ENCODE results near the gene C17orf114.
A peak's percentile ranks its signal among the peaks of the same experiment; 100 is the strongest.

The C17orf114 gene

DNA sequence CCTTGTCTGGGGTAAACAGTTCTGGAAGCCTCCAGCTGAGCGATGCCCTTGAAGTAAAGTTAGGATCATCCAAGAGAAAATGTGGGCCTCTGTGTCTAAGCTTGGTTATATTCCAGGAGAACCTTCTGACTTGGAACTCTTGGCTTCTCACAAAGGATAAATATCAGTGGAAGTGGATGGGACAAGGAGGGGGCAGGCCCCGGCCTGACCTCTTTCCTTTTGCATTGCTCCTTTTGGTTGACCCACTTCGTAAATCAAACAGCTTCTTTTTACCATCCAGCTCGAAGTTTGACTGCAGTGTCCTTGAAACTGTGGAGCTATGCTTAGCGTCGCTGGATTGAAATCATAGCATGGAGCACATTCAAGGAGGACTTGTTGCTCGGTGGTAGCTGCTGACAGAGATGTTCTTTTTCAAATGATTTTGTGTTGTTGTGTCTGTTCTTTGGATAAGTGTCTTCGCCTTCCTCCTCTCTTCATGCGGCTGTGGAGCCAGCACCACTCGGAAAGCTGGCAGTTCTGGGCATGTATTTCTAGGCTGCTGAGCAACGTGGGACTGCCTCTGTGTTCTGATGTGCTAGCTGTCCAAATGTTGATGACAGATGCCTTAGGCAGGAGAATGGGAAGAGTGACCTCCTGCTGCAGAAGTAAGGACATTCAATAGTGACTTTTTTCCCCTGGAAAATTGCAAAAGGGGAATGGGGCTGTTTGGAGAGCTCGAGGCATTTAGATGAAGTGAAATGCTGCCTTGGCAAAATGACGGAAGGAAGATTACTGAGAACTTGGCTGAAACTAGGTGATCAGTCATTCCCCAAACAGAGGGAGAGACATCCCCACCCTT, 35.6 kb upstream of the C17orf114 start:
- no peak for DNase-seq
- Histone ChIP-seq H3K27ac (no peak overlapping the region), H3K4me2 (no peak overlapping the region), H3K79me2 (ENCODE audit: low read depth) (peaks cover 88% of the 10 kb centered on the region), H3K4me3 (no peak overlapping the region), H3K27me3 (ENCODE audit: insufficient read depth, low read depth) (no peaks in the 10 kb centered on the region), H3K9me3 (ENCODE audit: insufficient read depth, low read depth) (no peaks in the 10 kb centered on the region), H4K20me1 (ENCODE audit: insufficient read depth) (peaks cover 22% of the 10 kb centered on the region; the same call in 1 of the 2 replicates), H3F3A (ENCODE audit: insufficient read depth, low read depth) (peaks cover 6% of the 10 kb centered on the region; the same call in 1 of the 2 replicates), H3K4me1 (replicated peaks; ENCODE audit: insufficient read depth) (peaks cover 23% of the 10 kb centered on the region), H3K9me2 (ENCODE audit: insufficient read depth) (no peaks in the 10 kb centered on the region), H3K36me3 (ENCODE audit: low read depth) (0 out of 2 replicates have a peak, but pooled peaks cover 17% of the 10 kb centered on the region), H2AFZ (no peak overlapping the region)
- BruUV-seq (replicated peaks), result no TSS peak
- intact Hi-C loops (cut with micrococcal nuclease; ENCODE audit: unreplicated experiment), result loop anchor here (10.0 kb wide), 1 partner anchor 107 kb away; the partner anchor contains the start of genes PFN1, RNF167 and SLC25A11
- POLR2A ChIA-PET (ENCODE audit: unreplicated experiment), result interaction anchor here (0.7 kb wide), 1 partner anchor 31 kb away, joined by 4 read pairs; no protein-coding TSS in a partner anchor
- TF ChIP-seq EZH2 (IDR thresholded peaks at IDR 0.05; ENCODE audit: low read depth), result no peak
- TF ChIP-seq, protein P1, sequence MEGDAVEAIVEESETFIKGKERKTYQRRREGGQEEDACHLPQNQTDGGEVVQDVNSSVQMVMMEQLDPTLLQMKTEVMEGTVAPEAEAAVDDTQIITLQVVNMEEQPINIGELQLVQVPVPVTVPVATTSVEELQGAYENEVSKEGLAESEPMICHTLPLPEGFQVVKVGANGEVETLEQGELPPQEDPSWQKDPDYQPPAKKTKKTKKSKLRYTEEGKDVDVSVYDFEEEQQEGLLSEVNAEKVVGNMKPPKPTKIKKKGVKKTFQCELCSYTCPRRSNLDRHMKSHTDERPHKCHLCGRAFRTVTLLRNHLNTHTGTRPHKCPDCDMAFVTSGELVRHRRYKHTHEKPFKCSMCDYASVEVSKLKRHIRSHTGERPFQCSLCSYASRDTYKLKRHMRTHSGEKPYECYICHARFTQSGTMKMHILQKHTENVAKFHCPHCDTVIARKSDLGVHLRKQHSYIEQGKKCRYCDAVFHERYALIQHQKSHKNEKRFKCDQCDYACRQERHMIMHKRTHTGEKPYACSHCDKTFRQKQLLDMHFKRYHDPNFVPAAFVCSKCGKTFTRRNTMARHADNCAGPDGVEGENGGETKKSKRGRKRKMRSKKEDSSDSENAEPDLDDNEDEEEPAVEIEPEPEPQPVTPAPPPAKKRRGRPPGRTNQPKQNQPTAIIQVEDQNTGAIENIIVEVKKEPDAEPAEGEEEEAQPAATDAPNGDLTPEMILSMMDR (conservative IDR thresholded peaks at IDR 0.05), result no peak
- CTCF ChIA-PET, result interaction anchor here (0.9 kb wide), 1 partner anchor 22 kb away, joined by 3 read pairs; no protein-coding TSS in a partner anchor

DNA sequence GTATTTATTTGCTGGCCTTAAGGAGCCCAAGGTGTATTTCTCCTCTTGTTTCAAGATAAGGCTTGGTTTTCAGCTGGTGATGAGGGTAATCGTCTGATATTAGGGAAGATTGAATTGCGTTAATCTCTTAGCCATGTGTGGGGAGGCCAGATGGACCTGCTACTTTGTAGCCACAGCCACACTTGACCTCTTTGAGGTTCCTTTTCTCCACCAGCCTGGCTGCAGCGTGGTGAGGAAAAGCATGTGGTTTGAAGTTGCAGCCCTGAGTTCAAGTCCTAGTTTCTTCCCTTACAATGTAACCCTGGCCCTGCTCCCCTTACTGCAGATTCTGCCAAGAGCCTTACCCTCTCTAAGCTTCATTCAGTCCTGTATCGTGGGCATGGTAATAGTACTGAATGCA, 34.1 kb upstream of the C17orf114 start:
- Histone ChIP-seq H3K36me3 (ENCODE audit: low read depth) (0 out of 2 replicates have a peak, but pooled peaks cover 17% of the 10 kb centered on the region), H3K4me3 (no peak overlapping the region), H2AFZ (no peak overlapping the region), H3K79me2 (ENCODE audit: low read depth) (peaks cover 76% of the 10 kb centered on the region), H3K27ac (no peak overlapping the region), H3K9me3 (ENCODE audit: insufficient read depth, low read depth) (no peaks in the 10 kb centered on the region), H3K9me2 (ENCODE audit: insufficient read depth) (no peaks in the 10 kb centered on the region), H3K27me3 (ENCODE audit: insufficient read depth, low read depth) (no peaks in the 10 kb centered on the region), H3F3A (ENCODE audit: insufficient read depth, low read depth) (peaks cover 3% of the 10 kb centered on the region; the same call in 1 of the 2 replicates), H4K20me1 (ENCODE audit: insufficient read depth) (peaks cover 22% of the 10 kb centered on the region; the same call in 1 of the 2 replicates), H3K4me2 (peak overlapping the region; percentile 85; the same call in 1 of the 2 replicates), H3K4me1 (replicated peaks; ENCODE audit: insufficient read depth) (peaks cover 23% of the 10 kb centered on the region)
- CTCF ChIA-PET, result no interaction called here
- no peak for TF ChIP-seq EZH2 (IDR thresholded peaks at IDR 0.05; ENCODE audit: low read depth)
- TF ChIP-seq, protein P1 (conservative IDR thresholded peaks at IDR 0.05), result no peak
- intact Hi-C loops (cut with micrococcal nuclease; ENCODE audit: unreplicated experiment), result loop anchor here (10.0 kb wide), 1 partner anchor 109 kb away; the partner anchor contains the start of genes PFN1, RNF167 and SLC25A11
- POLR2A ChIA-PET (ENCODE audit: unreplicated experiment), result interaction anchor here (0.6 kb wide), 1 partner anchor 14 kb away, joined by 3 read pairs; no protein-coding TSS in a partner anchor
- BruUV-seq (replicated peaks), result no TSS peak
- no peak for DNase-seq

DNA sequence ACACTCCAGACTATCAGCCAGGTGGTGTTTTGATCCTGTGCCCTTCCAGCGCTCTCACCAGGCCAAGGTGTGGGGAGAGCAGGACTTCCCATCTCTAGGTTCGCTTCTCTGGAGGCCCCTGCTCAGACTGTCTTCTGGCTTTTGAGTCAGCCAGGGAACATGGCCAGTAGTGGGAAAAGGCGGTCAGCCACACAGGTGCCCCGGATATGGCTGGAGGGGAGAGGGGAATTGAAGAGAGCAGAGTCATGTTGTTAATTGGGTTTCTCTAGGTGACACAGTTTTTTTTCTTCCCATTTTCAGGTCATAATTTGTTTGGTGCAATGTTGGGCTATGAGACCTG, 32.5 kb upstream of the C17orf114 start:
- Histone ChIP-seq H3K36me3 (ENCODE audit: low read depth) (0 out of 2 replicates have a peak, but pooled peaks cover 17% of the 10 kb centered on the region), H2AFZ (no peak overlapping the region), H3K4me2 (peak overlapping the region; percentile 85), H3K4me1 (replicated peaks; ENCODE audit: insufficient read depth) (peaks cover 22% of the 10 kb centered on the region), H3F3A (ENCODE audit: insufficient read depth, low read depth) (peaks cover 3% of the 10 kb centered on the region; the same call in 1 of the 2 replicates), H3K9me3 (ENCODE audit: insufficient read depth, low read depth) (no peaks in the 10 kb centered on the region), H3K9me2 (ENCODE audit: insufficient read depth) (no peaks in the 10 kb centered on the region), H3K4me3 (peak overlapping the region; percentile 66), H3K79me2 (ENCODE audit: low read depth) (peaks cover 60% of the 10 kb centered on the region), H4K20me1 (ENCODE audit: insufficient read depth) (peaks cover 22% of the 10 kb centered on the region; the same call in 1 of the 2 replicates), H3K27me3 (ENCODE audit: insufficient read depth, low read depth) (no peaks in the 10 kb centered on the region), H3K27ac (peak overlapping the region; percentile 91)
- TF ChIP-seq EZH2 (IDR thresholded peaks at IDR 0.05; ENCODE audit: low read depth), result no peak
- TF ChIP-seq, protein P1 (conservative IDR thresholded peaks at IDR 0.05), result no peak
- ChIA-PET CTCF (no interaction called here), POLR2A (ENCODE audit: unreplicated experiment) (no interaction called here)
- no TSS peak for BruUV-seq (replicated peaks)
- intact Hi-C loops (cut with micrococcal nuclease; ENCODE audit: unreplicated experiment), result loop anchor here (1.0 to 10.0 kb wide), 3 partner anchors 15 to 110 kb away; partner anchors contain the start of genes PFN1, RNF167 and SLC25A11
- DNase-seq, result no peak

All from PC-9 (cell line).